AG09309 (cell line): ENCODE measurements around the gene DISP2.
A peak's percentile ranks its signal among the peaks of the same experiment; 100 is the strongest.

Source experiments
- DNase-seq: peaks from one replicate; pipeline ENCODE4 v3.0.0-alpha.2; 2010; ENCODE audit warnings: low read depth
- H3K4me3 ChIP-seq: 2 replicates; pipeline ENCODE4 v1.5.1; 2011; ENCODE audit warnings: mild to moderate bottlenecking, low read depth, low read length, moderate library complexity; ENCODE audit not compliant: control insufficient read depth
- CTCF ChIP-seq: IDR thresholded peaks from 2 replicates; pipeline ENCODE4 v1.5.1; 2011; ENCODE audit warnings: mild to moderate bottlenecking, low read depth, low read length, inconsistent platforms; ENCODE audit not compliant: insufficient read depth, control insufficient read depth; ENCODE audit errors: missing control alignments

The DISP2 gene

GRCh38 chr15:40354408-40355171 lies 3.4 kb upstream of the DISP2 start:
- peak; percentile 66 for TF ChIP-seq CTCF
- no peak overlapping the region for H3K4me3 ChIP-seq
- no peak for DNase-seq

DNA sequence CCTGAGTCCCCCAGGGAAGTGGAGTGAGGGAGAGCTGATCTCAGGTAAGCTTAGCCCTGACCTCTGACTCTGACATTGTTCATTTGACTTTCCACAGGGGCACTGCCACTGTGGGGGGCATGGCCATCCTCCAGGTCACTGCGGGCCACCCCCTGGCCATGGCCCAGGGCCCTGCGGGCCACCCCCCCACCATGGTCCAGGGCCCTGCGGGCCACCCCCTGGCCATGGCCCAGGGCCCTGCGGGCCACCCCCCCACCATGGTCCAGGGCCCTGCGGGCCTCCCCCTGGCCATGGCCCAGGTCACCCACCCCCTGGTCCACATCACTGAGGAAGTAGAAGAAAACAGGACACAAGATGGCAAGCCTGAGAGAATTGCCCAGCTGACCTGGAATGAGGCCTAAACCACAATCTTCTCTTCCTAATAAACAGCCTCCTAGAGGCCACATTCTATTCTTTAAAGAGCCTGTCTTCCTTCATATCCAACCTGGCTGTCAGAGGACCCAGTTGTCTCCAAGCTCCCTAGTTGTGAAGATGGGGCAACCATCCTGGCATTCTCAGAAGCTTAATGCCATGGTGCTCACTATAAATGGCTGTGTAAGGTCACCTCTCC lies 1.9 kb upstream of the DISP2 start:
- DNase-seq = no peak
- TF ChIP-seq CTCF = no peak
- H3K4me3 ChIP-seq = no peak overlapping the region

GRCh38 chr15:40357246-40357645 lies 773 bp upstream of the DISP2 start:
- no peak for TF ChIP-seq CTCF
- no peak for DNase-seq
- no peak overlapping the region for H3K4me3 ChIP-seq

- H3K4me3 ChIP-seq = peak overlapping the region; percentile 43
- TF ChIP-seq CTCF = peak; percentile 12
- DNase-seq = no peak
Measured at GRCh38 chr15:40358471-40359353, 693 bp downstream of the DISP2 start.

DNA sequence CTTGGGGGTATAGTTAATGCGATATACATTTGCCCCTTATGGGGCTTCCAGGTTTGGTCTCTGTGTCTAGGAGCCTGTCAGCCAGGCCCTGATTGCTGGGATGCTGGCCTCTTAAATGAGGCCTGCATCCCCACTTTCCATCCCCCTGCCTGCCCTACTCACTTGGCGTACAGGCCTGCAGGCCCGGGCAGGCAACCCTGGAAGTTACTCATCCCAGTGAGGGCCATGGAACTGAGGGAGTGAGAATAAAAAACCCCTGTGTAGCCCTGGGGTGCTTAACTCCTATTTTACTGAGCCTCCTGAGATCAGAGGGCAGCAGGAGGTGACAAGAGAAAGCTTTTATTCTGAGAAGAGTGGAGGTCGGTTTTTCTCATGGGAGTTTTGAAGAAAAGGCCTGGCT lies 2.0 kb downstream of the DISP2 start:
- H3K4me3 ChIP-seq = no peak overlapping the region
- TF ChIP-seq CTCF = no peak
- no peak for DNase-seq

- TF ChIP-seq CTCF = no peak
- DNase-seq = no peak
- H3K4me3 ChIP-seq = no peak overlapping the region
Measured at GRCh38 chr15:40361640-40362039, 3.6 kb downstream of the DISP2 start.
